UCSD-AML1 (cell line): ENCODE results near the gene XAGE2.

Source experiments
- DNase-seq: peaks from one replicate; lab custom pipeline; 2025; ENCODE audit not compliant: unreplicated experiment; lab: John Stamatoyannopoulos, UW

The XAGE2 gene

GRCh38 chrX:52424656-52425055 is 55.8 kb downstream of the XAGE2 start:
- DNase-seq, result no peak
